ENCODE data around the gene CBX5. TPM values are rescaled to one million over a fixed set of nuclear protein-coding genes. Genes with fewer than 3 reads are reported as not detected.

The CBX5 gene
- total RNA-seq, 1 experiment from 2014 or later = 41.0 TPM

DNA sequence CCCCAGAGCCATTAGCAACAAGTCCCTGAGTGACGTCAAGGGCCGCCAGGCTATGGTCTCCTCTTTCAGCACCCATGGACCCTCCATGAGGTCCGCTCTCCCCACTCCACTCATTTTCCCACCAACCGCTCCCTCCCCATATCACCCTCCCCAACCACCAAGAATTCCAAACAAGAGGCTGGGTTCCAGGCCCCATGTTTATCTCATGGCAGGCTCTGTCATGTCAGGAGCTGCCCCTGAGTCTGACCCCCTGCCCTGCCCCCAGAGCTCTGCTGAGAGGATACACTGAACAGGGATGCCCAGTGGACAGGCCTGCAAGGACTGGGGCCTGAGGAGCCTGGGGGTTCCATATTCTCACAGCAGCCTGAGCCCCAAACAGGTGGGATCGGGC lies 69.5 kb downstream of the CBX5 start:
- no peak overlapping the region for H3K27ac ChIP-seq (ENCODE audit: low read length)
- no peak overlapping the region for H3K9ac ChIP-seq (ENCODE audit: low read length)
- no peak overlapping the region for H3K4me3 ChIP-seq (ENCODE audit: low read length)
- H3K27me3 ChIP-seq (ENCODE audit: low read length) = no peaks in the 10 kb centered on the region
- H3K9me2 ChIP-seq (replicated peaks; ENCODE audit: insufficient read depth, low read length) = no peaks in the 10 kb centered on the region
- H4K20me1 ChIP-seq (ENCODE audit: insufficient read depth, low read depth, low read length) = no peaks in the 10 kb centered on the region
- no peaks in the 10 kb centered on the region for H3K9me3 ChIP-seq (ENCODE audit: low read length)
- H3K36me3 ChIP-seq (ENCODE audit: insufficient read depth, low read length) = no peaks in the 10 kb centered on the region
- H3K4me2 ChIP-seq (ENCODE audit: low read depth, low read length, poor library complexity, severe bottlenecking) = no peak overlapping the region
- no peak for DNase-seq
- peaks cover 9% of the 10 kb centered on the region for H3K4me1 ChIP-seq (ENCODE audit: low read length)
- H2AFZ ChIP-seq (ENCODE audit: low read length) = no peak overlapping the region
- no peaks in the 10 kb centered on the region for H3K79me2 ChIP-seq (ENCODE audit: low read length)

DNA sequence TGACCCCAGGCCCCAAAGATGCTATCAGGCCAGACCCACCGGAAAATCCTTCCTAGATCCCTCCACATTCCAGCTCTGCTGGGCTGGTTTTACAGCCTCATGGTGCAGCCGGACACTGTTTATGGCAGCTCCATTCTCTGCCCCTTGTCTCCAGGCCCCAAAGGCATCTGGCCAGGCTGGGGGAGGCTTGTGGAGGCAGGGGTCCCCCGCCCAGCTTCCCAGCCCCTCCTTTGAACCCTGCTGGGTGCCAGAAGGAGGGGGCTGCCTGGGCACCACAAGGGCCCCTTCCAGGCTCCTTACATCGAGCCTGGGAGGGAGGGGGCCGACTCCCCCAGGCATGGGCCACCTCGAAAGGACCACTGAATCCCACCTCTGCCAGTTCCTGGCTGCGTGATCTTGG lies 71.3 kb downstream of the CBX5 start:
- no peaks in the 10 kb centered on the region for H3K27me3 ChIP-seq (ENCODE audit: low read length)
- H3K79me2 ChIP-seq (ENCODE audit: low read length) = no peaks in the 10 kb centered on the region
- no peak overlapping the region for H3K9ac ChIP-seq (ENCODE audit: low read length)
- no peak for DNase-seq
- no peak overlapping the region for H3K4me3 ChIP-seq (ENCODE audit: low read length)
- H3K27ac ChIP-seq (ENCODE audit: low read length) = no peak overlapping the region
- no peaks in the 10 kb centered on the region for H3K36me3 ChIP-seq (ENCODE audit: insufficient read depth, low read length)
- H3K9me3 ChIP-seq (ENCODE audit: low read length) = no peaks in the 10 kb centered on the region
- peaks cover 3% of the 10 kb centered on the region for H3K4me1 ChIP-seq (ENCODE audit: low read length)
- no peaks in the 10 kb centered on the region for H4K20me1 ChIP-seq (ENCODE audit: insufficient read depth, low read depth, low read length)
- no peak overlapping the region for H2AFZ ChIP-seq (ENCODE audit: low read length)
- H3K4me2 ChIP-seq (ENCODE audit: low read depth, low read length, poor library complexity, severe bottlenecking) = no peak overlapping the region
- no peaks in the 10 kb centered on the region for H3K9me2 ChIP-seq (replicated peaks; ENCODE audit: insufficient read depth, low read length)

DNA sequence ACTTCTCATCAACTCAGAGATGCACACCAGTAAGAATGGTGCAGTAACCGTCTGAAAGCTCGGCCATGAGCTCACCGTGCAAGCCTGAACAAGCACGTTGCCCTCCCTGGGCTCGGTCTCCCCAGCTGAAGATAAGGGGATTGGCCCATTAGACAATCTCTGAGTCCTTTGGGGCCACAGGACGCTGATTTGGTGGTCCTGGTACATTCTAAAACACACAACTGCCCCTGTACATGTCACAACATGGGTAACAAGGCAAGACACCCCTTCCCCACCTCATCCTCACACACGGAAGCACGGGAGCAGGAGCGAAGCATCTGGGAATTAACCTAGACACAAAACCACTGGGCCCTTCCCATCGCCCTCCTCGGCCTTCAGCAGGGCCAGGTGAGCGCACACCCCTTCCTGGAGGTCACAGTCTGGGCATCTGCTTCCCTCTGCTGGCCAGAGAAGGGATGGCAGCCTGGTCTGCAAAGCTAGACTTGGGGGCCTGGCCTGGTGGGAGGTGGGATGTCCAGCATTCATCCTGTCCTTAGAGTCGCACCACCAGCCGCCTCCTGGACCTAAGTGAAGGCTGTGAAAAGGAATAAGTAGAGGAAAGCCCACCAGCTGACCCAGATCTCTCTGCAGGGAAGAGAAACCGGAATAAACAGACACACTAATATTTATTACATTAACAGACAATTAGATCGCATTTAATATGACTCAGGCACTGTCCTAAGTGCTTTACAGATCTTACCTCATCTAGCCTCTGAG lies 72.2 kb downstream of the CBX5 start:
- H4K20me1 ChIP-seq (ENCODE audit: insufficient read depth, low read depth, low read length) = no peaks in the 10 kb centered on the region
- no peak overlapping the region for H3K4me2 ChIP-seq (ENCODE audit: low read depth, low read length, poor library complexity, severe bottlenecking)
- no peaks in the 10 kb centered on the region for H3K27me3 ChIP-seq (ENCODE audit: low read length)
- no peaks in the 10 kb centered on the region for H3K9me3 ChIP-seq (ENCODE audit: low read length)
- no peak overlapping the region for H3K27ac ChIP-seq (ENCODE audit: low read length)
- no peak overlapping the region for H3K9ac ChIP-seq (ENCODE audit: low read length)
- no peaks in the 10 kb centered on the region for H3K9me2 ChIP-seq (replicated peaks; ENCODE audit: insufficient read depth, low read length)
- H3K36me3 ChIP-seq (ENCODE audit: insufficient read depth, low read length) = no peaks in the 10 kb centered on the region
- no peaks in the 10 kb centered on the region for H3K79me2 ChIP-seq (ENCODE audit: low read length)
- no peak overlapping the region for H3K4me3 ChIP-seq (ENCODE audit: low read length)
- no peak overlapping the region for H2AFZ ChIP-seq (ENCODE audit: low read length)
- peak; percentile 93 for DNase-seq
- H3K4me1 ChIP-seq (ENCODE audit: low read length) = peaks cover 3% of the 10 kb centered on the region

DNA sequence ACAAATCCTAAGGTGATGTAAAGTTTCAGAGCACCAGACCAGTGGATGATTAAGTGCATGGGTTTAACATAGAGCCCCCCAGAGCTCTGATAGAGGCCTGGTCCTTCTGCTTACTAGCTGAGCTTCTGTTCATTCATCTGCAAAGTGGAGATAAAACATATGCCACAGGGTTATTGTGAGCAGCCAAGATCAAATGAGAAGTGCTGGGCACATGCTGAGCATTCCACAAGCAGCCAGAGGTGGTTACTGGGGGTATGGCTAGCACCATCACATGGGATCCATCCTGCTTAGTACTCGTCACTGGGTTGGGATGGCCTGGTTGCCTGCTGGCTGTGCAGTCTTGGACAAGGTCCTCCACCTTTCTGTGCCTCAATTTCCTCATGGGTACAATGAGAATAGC lies 73.1 kb downstream of the CBX5 start:
- Histone ChIP-seq H3K4me3 (ENCODE audit: low read length) (no peak overlapping the region), H3K9me3 (ENCODE audit: low read length) (no peaks in the 10 kb centered on the region), H3K9me2 (replicated peaks; ENCODE audit: insufficient read depth, low read length) (no peaks in the 10 kb centered on the region), H3K79me2 (ENCODE audit: low read length) (no peaks in the 10 kb centered on the region), H3K4me2 (ENCODE audit: low read depth, low read length, poor library complexity, severe bottlenecking) (no peak overlapping the region), H4K20me1 (ENCODE audit: insufficient read depth, low read depth, low read length) (no peaks in the 10 kb centered on the region), H3K4me1 (ENCODE audit: low read length) (peaks cover 3% of the 10 kb centered on the region), H3K36me3 (ENCODE audit: insufficient read depth, low read length) (no peaks in the 10 kb centered on the region), H3K27me3 (ENCODE audit: low read length) (no peaks in the 10 kb centered on the region), H3K9ac (ENCODE audit: low read length) (no peak overlapping the region), H3K27ac (ENCODE audit: low read length) (no peak overlapping the region), H2AFZ (ENCODE audit: low read length) (no peak overlapping the region)
- no peak for DNase-seq

DNA sequence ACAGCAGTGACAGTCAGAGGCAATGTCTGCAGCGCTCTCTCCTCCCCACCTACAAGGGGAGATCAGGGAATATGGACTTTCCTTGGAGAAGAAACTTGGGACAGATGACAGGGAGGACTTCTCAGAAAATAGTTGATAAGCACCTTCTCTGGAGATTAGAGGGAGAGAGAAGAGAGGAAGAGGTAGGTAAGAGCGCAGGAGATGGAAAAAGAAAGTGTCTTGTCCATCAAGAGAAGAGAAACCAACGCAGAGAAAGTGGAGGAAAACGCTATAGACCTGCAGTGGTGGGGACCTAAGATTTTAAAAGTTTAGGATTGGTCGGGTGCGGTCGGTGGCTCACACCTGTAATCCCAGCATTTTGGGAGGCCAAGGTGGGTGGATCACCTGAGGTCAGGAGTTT lies 75.6 kb downstream of the CBX5 start:
- peaks cover 6% of the 10 kb centered on the region for H3K4me1 ChIP-seq (ENCODE audit: low read length)
- H4K20me1 ChIP-seq (ENCODE audit: insufficient read depth, low read depth, low read length) = no peaks in the 10 kb centered on the region
- no peak overlapping the region for H3K27ac ChIP-seq (ENCODE audit: low read length)
- no peaks in the 10 kb centered on the region for H3K36me3 ChIP-seq (ENCODE audit: insufficient read depth, low read length)
- H3K4me2 ChIP-seq (ENCODE audit: low read depth, low read length, poor library complexity, severe bottlenecking) = no peak overlapping the region
- H2AFZ ChIP-seq (ENCODE audit: low read length) = no peak overlapping the region
- H3K9me3 ChIP-seq (ENCODE audit: low read length) = no peaks in the 10 kb centered on the region
- no peaks in the 10 kb centered on the region for H3K27me3 ChIP-seq (ENCODE audit: low read length)
- no peaks in the 10 kb centered on the region for H3K79me2 ChIP-seq (ENCODE audit: low read length)
- H3K9ac ChIP-seq (ENCODE audit: low read length) = no peak overlapping the region
- no peaks in the 10 kb centered on the region for H3K9me2 ChIP-seq (replicated peaks; ENCODE audit: insufficient read depth, low read length)
- no peak for DNase-seq
- H3K4me3 ChIP-seq (ENCODE audit: low read length) = no peak overlapping the region

DNA sequence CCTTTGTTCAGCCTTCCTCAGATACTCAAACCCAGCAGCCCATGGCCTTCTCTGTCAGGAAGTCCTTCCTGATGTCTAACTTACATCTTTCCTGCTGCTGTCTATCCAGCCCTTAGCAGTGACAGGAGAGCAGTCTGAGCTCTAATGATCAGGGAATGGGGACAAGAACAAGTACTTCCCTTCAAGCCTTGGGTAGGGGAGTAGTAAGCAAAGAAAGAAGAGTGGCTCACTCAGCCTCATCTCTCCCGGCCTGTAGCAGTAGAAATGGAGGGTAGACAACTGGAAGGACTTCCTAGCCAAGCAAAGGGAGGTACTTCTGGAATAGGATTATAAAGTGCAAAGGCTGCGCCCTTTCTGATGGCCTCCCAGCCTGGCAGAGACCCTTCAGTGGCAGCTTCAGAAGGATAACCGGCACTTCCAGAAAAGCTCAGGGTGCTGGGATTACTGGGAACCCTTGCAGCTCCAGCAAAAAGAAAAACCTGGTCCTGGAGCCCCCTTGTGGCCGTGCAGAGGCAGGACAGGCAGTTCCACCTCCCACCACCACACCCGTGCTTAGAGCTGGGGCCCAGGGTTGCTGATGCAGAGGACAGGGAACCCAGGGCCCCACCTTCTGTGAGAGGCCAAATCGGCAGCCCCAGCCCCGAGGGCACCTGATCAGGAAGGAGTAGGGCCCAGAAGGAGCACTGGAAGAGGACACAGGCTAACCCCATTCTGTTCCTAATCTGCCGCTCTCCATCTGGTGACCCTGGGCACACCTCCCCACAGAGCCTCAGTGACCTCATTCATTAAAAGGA lies 78.7 kb downstream of the CBX5 start:
- no peak overlapping the region for H3K4me2 ChIP-seq (ENCODE audit: low read depth, low read length, poor library complexity, severe bottlenecking)
- H3K9ac ChIP-seq (ENCODE audit: low read length) = no peak overlapping the region
- H3K27ac ChIP-seq (ENCODE audit: low read length) = no peak overlapping the region
- H3K9me3 ChIP-seq (ENCODE audit: low read length) = no peaks in the 10 kb centered on the region
- H3K27me3 ChIP-seq (ENCODE audit: low read length) = no peaks in the 10 kb centered on the region
- peak; percentile 90 for DNase-seq
- no peaks in the 10 kb centered on the region for H3K36me3 ChIP-seq (ENCODE audit: insufficient read depth, low read length)
- H3K4me3 ChIP-seq (ENCODE audit: low read length) = no peak overlapping the region
- peaks cover 31% of the 10 kb centered on the region for H3K4me1 ChIP-seq (ENCODE audit: low read length)
- H3K79me2 ChIP-seq (ENCODE audit: low read length) = no peaks in the 10 kb centered on the region
- no peaks in the 10 kb centered on the region for H4K20me1 ChIP-seq (ENCODE audit: insufficient read depth, low read depth, low read length)
- no peaks in the 10 kb centered on the region for H3K9me2 ChIP-seq (replicated peaks; ENCODE audit: insufficient read depth, low read length)
- no peak overlapping the region for H2AFZ ChIP-seq (ENCODE audit: low read length)

DNA sequence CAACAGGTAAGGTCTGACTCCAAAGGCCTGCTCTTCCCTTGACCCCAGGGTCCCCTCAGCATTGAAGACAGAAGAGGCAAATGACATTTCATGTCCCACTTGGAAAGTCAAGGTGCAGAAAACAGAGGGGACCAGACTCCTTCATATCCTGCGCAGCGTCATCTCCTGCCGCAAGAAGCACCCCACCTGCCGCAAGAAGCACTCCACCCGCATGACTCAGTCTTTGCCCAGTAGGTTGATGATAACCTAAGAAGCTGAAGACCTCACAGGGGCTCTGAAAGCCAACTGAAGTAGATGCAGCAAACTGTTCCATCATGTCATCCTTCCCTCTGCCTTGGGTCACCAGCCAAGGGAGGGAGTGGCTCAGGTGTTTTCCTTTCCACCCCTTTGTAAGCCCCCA lies 79.5 kb downstream of the CBX5 start:
- Histone ChIP-seq H3K9me3 (ENCODE audit: low read length) (no peaks in the 10 kb centered on the region), H3K4me2 (ENCODE audit: low read depth, low read length, poor library complexity, severe bottlenecking) (no peak overlapping the region), H2AFZ (ENCODE audit: low read length) (no peak overlapping the region), H3K36me3 (ENCODE audit: insufficient read depth, low read length) (no peaks in the 10 kb centered on the region), H3K27me3 (ENCODE audit: low read length) (no peaks in the 10 kb centered on the region), H3K79me2 (ENCODE audit: low read length) (no peaks in the 10 kb centered on the region), H3K4me1 (ENCODE audit: low read length) (peaks cover 39% of the 10 kb centered on the region), H4K20me1 (ENCODE audit: insufficient read depth, low read depth, low read length) (no peaks in the 10 kb centered on the region), H3K4me3 (ENCODE audit: low read length) (no peak overlapping the region), H3K9ac (ENCODE audit: low read length) (no peak overlapping the region), H3K9me2 (replicated peaks; ENCODE audit: insufficient read depth, low read length) (no peaks in the 10 kb centered on the region), H3K27ac (ENCODE audit: low read length) (no peak overlapping the region)
- DNase-seq = no peak

DNA sequence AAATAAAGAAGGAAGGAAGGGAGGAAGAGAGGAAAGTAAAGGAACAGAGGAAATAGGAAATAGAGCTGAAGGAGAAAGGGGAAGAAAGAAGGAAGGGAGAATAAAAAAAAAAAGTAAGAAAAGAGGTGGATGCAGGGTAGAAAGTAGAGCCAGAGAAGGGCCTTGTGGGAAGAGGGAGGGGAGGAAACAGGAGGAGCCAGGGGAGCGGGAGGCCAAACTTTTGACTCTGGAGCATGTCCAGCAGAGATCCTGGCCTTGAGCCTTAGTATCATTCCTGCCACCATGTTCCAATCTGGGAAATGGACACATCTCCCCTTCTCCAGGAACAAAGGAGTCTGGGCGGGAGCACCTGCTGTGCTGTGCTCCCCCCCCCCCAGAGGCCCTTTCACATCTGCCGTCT lies 80.0 kb downstream of the CBX5 start:
- Histone ChIP-seq H3K4me2 (ENCODE audit: low read depth, low read length, poor library complexity, severe bottlenecking) (no peak overlapping the region), H3K9ac (ENCODE audit: low read length) (no peak overlapping the region), H4K20me1 (ENCODE audit: insufficient read depth, low read depth, low read length) (no peaks in the 10 kb centered on the region), H2AFZ (ENCODE audit: low read length) (no peak overlapping the region), H3K79me2 (ENCODE audit: low read length) (no peaks in the 10 kb centered on the region), H3K27ac (ENCODE audit: low read length) (no peak overlapping the region), H3K36me3 (ENCODE audit: insufficient read depth, low read length) (no peaks in the 10 kb centered on the region), H3K4me3 (ENCODE audit: low read length) (no peak overlapping the region), H3K27me3 (ENCODE audit: low read length) (no peaks in the 10 kb centered on the region), H3K4me1 (ENCODE audit: low read length) (peaks cover 44% of the 10 kb centered on the region), H3K9me2 (replicated peaks; ENCODE audit: insufficient read depth, low read length) (no peaks in the 10 kb centered on the region), H3K9me3 (ENCODE audit: low read length) (no peaks in the 10 kb centered on the region)
- no peak for DNase-seq

Data from Karpas-422 (cell line).